GM19328 (cell line): ENCODE measurements around the gene ZKSCAN1.
"Not testable (repeated sequence)": the region's sequence is repeated elsewhere in the genome, so short reads cannot be mapped to it uniquely, and the experiment has no call there.

Experiments
- ATAC-seq: cut with Tn5 transposase; IDR thresholded peaks from one replicate; pipeline ENCODE4 v1.9.1; 2021; ENCODE audit warnings: mild to moderate bottlenecking, moderate library complexity; ENCODE audit not compliant: unreplicated experiment

The ZKSCAN1 gene

DNA sequence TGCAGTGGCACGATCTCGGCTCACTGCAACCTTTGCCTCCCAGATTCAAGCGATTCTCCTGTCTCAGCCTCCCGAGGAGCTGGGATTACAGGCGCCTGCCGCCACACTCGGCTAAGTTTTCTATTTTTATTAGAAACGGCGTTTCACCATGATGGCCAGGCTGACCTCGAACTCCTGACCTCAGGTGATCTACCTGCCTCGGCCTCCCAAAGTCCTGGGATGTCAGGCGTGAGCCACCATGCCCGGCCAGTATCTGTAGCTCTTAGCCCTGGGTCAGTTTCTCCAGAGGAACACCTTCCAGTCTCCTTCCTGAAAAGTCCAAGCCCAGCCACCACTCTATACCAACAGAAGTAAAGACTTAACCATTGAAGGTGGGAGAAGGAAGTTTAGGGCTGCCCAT, 15.2 kb upstream of the ZKSCAN1 start:
- no peak for ATAC-seq

DNA sequence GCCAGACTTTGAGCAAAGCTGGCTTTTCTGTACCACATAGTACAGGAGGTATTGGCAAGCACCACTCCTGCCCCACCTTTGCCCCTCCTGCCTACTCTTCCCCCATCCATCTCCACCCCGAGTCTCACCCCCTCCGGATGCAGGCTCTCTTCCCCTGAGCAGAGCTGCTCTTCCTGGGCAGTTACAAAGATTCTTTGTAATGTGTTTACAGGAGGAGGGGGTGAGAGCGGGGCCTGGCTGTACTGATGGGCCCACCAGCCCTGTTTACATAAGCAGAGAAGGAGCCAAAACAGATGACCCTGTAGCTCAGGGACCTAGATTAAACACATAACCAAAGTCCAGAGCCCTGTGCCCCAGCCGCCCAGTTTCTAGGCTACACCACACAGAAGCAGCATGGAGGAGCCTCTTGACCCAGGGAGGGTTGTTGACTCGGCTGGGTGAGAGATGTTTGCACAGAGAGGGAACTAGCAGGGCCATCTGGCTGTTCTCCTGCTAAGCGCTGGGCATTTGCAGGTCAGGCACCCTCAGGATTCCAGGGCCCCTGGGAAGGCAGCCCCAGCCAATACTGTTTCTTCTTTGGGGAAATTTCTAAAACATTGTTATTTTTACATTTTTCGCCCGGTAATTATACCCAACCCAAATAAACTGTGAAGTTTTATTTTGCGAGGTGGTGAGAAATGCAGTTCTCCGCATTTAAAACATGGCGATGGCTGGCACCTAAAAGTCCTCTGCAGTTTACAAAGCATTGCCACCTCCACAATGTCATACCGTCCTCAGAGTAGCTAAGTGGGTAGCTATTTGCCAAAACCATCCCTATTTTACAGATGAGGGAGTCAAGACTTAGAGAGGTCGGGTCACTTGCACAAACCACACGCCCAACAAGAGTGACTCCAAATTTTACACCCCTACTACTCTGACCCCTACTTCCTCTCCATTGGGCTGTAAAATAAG, 11.4 kb upstream of the ZKSCAN1 start:
- no peak for ATAC-seq

DNA sequence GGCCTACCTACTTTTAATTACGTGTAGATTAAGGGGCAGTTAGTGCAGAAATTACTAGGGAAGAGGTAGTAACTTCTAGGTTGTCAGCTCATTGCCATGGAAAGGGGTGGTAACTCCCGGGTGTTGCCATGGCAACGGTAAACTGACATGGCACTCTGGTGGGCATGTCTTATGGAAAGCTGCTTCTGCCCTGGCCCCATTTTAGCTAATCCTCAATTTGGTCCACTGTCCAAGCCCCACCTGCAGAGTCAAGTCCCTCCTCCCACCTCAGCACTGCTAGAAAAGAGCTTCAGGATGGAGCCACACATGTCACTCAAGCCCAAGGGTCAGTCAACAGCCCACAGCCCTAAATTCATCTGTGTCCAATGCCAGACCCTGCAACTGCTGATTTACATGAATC, 7.5 kb upstream of the ZKSCAN1 start:
- ATAC-seq: no peak

DNA sequence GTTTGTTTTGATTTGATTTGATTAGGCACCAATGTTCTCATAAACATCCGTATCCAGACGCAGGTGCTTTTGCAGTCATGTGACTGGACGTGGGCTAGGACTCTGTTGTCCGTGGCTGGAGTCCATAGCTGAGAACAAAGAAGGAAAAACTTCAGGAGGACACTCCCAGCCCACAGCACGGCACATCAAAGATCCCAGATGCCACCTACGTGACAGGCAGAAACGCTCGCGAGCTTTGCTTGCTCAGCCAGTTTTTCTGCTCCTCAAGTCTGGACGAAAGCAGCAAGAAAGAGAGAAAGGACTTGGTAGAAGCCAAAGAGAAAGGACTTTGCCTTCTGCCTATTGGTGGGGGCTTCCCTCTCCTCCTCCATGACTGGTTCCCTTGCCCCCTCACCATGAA, 6.9 kb upstream of the ZKSCAN1 start:
- ATAC-seq: no peak

DNA sequence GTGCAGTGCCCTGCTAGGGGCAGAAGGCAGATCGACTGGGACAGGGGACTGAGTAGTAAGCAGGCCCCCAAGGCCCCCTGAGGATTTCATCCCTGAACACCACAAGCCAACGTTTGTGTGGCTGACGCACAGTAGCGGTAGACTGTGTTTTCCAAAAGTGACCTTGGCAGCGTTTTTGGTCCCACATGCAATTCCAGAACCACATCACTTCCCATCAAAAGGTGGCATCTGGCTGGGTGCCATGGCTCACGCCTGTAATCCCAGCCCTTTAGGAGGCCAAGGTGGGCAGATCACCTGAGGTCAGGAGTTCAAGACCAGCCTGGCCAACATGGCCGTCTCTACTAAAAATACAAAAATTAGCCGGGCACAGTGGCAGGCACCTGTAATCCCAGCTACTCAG, 5.4 kb upstream of the ZKSCAN1 start:
- ATAC-seq: not testable (repeated sequence)

DNA sequence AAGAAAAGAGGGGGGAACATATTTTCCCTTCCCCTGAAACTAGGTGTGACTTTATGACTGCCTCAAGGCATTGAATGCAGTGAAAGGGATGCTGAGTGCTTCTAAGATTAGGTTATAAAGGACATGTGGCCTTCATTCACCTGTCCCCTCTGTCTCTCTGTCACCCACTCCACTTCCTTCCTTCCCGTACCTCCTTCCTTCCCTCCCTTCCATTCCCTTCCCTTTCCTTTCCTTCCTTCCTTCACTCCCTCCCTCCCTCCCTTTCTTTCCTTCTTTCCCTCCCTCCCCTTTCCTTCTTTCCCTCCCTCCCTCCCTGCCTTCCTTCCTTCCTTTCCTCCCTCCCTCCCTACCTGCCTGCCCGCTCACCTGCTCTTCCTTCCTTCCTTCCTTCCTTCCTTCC, 4.5 kb upstream of the ZKSCAN1 start:
- no peak for ATAC-seq

DNA sequence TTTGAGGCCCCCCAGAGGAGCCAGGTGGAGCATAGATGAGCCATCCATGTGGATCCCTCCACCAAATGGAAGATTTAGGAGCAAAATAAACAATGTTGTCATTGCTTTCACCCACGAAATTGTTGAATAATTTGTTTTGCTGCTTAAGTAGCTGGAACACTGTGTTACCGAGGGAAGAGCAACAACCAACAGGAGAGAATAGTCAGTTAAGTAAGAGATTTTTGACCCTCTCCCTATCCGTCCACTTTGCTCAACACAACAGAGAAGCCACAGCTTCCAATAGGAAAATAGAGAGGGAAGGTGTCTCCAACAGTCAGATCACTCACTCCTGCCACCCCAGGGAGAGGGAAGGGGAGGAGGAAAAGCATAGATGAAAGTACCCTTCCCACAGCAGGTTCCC, 3.9 kb upstream of the ZKSCAN1 start:
- no peak for ATAC-seq

DNA sequence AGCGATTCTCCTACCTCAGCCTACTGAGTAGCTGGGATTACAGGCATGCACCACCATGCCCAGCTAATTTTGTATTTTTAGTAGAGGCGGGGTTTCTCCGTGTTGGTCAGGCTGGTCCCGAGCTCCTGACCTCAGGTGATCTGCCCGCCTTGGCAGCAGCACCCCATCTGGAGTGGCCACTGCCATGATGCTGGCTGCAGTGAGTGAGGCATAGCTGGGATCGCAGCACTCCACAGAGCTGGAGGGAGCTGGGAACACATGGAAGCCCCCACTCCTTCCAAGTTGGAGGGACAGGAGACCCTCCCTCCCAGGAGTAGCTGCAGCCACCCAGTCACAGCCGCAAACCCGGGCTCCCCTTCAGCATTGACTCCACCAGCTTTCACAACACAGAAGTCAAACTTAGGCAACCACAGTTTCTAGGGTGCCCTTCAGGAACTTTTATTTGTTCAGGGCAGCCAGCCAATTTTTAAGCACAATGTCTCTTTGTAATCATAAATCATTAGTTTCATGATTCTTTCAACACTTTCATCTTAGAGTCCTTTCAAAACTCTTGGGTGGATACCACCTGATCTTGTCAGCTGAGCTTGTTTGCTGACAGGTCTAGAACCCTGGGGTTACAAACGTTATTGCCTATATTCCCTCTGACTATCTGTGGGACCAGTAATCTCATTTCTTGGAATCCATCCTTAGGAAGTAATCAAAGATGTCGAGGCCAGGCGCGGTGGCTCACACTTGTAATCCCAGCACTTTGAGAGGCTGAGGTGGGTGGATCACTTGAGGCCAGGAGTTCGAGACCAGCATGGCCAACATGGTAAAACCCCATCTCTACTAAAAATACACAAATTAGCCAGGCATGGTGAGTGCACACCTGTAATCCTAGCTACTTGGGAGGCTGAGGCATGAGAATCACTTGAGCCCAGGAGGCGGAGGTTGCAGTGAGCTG, 2.7 kb upstream of the ZKSCAN1 start:
- not testable (repeated sequence) for ATAC-seq

DNA sequence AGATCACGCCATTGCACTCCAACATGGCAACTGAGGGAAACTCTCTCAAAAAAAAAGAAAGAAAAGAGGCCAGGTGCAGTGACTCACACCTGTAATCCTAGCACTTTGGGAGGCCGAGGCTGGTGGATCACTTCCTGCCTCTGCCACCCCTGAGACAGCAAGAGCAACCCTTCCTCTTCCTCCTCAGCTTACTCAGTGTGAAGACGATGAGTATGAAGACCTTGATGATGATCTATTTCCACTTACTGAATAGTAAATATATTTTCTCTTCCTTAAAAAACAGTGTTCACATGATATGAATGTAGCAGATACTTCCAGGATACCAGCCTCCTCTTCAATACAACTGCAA, 2.1 kb upstream of the ZKSCAN1 start:
- ATAC-seq: no peak

DNA sequence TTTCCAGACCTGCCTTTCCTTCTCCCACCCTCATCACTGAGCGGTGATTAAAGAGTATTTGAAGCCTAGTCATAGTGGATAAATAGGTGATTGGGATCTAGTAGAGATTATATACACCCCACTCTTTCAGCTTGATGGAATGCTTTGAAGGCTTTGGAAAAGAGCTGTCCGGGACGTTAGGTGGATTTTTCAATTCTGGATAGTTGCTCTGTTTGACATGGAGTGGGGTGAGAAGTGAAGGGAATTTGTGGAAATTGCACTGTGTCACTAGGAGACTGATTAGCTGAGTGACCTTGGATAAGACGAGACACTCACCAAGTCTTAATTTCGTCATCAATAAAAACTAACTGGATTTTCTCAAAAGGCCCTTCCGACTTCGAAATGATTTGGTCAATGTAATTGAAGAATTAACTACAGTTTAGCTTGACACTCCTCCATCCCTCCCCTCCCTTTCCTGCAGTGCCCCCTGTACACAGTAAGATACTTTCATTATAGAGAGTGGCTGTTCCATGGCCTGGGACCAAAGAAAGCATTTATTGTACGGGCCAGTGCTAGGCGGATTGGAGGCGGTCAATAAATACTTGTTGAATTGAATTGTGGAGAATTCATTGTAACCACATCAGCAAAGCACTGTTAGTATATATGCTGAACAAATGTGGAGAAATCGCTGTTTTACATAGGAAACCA, 962 bp downstream of the ZKSCAN1 start:
- ATAC-seq: no peak

DNA sequence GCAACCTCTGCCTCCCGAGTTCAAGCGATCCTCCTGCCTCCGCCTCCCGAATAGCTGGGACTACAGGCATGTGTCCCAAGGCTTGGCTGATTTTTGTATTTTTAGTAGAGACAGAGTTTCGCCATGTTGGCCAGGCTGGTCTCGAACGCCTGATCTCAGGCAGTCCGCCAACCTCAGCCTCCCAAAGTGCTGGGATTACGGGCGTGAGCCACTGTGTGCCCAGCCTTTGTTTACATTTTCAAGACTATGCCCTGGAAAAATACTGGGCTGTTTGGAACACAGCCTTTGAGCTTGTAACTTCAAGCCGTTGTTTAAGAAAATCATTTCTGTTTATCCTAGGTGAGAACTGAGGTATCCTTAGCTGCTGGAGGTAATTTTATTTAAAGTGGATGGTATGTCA, 1.9 kb downstream of the ZKSCAN1 start:
- no peak for ATAC-seq

DNA sequence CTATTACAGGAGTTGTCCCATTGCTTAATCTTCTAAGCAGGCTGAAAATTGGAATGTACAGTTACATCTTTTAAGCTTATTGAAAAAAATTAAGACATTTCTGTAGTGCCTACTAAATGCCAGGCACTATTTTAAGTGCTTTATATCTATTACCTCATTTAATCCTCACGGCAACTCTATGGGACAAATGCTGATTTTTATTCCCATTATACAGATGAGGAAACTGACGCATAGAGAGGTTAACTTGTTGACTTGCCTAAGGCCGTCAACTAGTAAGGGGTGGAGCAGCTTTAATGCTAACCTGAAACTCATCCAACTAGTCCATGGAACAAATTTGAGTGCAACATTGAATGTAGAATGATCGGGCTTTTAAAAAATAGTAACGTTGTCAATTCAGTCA, 2.5 kb downstream of the ZKSCAN1 start:
- ATAC-seq: no peak

DNA sequence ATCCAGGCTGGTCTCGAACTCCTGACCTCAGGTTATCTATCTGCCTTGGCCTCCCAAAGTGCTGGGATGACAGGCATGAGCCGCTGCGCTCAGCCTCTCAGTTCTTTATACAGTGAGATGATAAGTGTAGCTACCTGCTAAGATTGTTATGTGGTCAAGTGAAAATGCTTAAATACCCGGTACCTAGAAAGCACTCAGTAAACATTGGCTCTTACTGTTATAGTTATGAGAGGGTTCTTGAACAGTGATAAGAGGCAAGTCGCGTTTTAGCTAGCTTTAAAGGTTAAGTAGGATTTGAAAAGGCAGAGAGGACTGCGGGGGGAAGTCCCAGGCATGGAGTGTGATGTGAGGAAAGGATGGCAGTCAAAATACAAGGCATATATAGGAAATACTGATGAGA, 4.5 kb downstream of the ZKSCAN1 start:
- no peak for ATAC-seq

DNA sequence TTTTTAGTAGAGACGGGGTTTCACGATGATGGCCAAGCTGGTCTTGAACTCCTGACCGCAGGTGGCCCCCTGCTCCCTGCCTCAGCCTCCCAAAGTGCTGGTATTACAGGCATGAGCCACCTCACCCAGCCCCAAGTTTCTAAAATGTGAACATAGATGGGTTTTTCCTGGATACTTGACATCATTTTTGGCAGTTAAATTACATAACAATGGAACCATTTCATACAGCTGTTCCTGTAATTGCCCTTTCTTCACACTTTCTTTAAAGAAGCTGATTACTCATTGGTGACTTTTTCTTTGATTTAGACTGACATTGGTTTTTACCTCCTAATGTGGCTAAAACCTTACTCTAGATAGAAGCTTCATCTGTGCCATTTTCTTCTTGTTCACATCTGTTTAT, 5.9 kb downstream of the ZKSCAN1 start:
- ATAC-seq: no peak

DNA sequence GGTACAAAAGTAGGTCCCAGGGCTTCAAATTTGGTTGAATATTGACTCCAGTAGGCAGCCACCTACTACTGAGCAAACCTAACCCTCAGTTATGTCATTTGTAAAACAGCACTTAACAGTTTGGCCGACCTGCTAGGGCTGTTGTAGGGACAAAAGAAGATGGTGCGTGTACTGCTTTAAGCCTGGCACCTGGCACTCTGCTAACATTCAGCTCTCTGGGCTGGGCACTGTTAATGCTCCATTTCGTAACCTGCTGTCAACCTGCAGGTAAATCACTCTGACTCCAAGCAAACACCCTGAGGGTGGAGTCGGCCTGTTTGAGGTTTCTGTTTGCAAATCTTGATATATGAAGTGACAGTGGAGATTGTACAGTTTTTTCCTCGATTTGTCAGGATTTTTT, 7.2 kb downstream of the ZKSCAN1 start:
- no peak for ATAC-seq

DNA sequence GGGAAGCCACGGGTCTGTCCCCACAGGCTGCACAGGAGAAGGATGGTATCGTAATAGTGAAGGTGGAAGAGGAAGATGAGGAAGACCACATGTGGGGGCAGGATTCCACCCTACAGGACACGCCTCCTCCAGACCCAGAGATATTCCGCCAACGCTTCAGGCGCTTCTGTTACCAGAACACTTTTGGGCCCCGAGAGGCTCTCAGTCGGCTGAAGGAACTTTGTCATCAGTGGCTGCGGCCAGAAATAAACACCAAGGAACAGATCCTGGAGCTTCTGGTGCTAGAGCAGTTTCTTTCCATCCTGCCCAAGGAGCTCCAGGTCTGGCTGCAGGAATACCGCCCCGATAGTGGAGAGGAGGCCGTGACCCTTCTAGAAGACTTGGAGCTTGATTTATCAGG, 8.1 kb downstream of the ZKSCAN1 start:
- no peak for ATAC-seq

DNA sequence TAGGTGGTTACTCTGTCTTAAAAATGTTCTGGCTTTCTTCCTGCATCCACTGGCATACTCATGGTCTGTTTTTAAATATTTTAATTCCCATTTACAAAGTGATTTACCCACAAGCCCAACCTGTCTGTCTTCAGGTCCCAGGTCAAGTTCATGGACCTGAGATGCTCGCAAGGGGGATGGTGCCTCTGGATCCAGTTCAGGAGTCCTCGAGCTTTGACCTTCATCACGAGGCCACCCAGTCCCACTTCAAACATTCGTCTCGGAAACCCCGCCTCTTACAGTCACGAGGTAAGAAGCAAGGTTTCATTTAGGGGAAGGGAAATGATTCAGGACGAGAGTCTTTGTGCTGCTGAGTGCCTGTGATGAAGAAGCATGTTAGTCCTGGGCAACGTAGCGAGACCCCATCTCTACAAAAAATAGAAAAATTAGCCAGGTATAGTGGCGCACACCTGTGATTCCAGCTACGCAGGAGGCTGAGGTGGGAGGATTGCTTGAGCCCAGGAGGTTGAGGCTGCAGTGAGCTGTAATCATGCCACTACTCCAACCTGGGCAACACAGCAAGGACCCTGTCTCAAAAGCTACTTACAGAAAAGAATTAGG, 8.7 kb downstream of the ZKSCAN1 start:
- no peak for ATAC-seq

DNA sequence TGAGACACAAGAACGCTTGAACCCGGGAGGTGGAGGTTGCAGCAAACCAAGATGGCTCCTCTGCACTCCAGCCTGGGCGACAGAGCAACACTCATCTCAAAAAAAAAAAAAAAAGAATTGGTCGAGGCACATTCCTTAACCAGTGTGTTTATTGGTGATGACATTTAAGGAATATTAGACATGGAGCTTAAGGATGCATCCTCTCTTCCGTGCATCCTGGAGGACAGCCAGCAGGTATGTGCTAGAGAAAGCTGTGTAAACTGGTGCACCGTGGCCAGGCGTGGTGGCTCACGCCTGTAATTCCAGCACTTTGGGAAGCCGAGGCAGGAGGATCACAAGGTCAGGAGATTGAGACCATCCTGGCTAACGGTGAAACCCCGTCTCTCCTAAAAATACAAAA, 11.8 kb downstream of the ZKSCAN1 start:
- ATAC-seq: no peak

DNA sequence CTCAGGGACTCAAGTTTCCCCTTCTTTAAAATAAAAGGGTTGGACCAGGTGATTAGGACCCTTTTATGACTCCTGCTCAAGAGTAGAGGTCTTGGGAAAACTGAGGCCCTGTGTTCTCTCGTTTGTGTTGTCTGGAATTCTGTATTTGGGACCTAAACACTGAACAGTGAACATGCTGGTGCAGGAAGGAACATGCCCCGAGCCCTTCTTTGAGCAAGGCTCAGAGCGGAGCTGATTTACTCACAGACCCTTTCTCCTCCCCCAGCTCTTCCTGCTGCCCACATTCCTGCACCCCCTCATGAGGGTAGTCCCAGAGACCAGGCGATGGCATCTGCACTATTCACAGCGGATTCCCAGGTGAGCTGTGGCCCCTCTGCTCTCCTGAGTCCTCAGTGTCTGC, 14.2 kb downstream of the ZKSCAN1 start:
- ATAC-seq: no peak

DNA sequence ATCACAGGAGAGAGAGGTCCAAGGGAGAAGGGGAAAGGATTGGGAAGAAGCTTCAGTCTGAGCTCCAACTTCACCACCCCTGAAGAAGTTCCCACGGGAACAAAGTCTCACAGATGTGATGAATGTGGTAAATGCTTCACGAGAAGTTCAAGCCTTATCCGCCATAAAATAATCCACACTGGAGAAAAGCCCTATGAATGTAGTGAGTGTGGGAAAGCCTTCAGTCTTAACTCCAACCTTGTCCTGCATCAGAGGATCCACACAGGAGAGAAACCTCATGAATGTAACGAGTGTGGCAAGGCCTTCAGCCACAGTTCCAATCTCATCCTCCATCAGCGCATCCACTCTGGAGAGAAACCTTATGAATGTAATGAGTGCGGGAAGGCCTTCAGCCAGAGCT, 18.1 kb downstream of the ZKSCAN1 start:
- ATAC-seq: no peak
